Gastrocnemius medialis (tissue), 4 donors: ENCODE data around the gene DSTYK.

ENCODE experiments used
- POLR2A ChIP-seq, 2 donors: fragments of 450-650 bp; IDR thresholded peaks; one replicate each; pipeline ENCODE4 v1.6.1; 2017; ENCODE audit warnings: antibody characterized with exemption in 2 of 2, mild to moderate bottlenecking in 2 of 2, moderate library complexity in 2 of 2
- TF ChIP-seq, protein P1 (sequence below), 5 experiments: fragments of 450-650 bp in 3 of 5; fragments of 200-600 bp in 2 of 5; sonication (generic) in 2 of 5; IDR thresholded peaks in 4 of 5; conservative IDR thresholded peaks in 1 of 5; 1 replicate in 4 of 5; 2 replicates in 1 of 5; pipeline ENCODE4 v1.5.1; 2016 to 2019; ENCODE audit warnings: antibody characterized with exemption in 5 of 5, mild to moderate bottlenecking in 3 of 5, moderate library complexity in 3 of 5

DNA sequence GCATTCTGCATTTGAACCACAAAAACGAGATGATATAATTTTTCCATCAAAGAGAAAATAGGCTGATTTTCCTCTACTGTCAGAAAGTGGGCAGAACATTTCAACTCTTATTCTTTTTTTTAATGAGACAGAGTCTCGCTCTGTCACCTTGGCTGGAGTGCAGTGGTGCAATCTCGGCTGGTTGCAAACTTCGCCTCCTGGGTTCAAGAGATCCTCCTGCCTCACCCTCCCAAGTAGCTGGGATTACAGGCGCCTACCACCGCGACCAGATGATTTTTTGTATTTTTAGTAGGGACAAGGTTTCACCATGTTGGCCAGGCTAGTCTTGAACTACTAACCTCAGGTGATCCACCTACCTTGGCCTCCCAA is 11.6 kb downstream of the DSTYK start:
- TF ChIP-seq, protein P1, sequence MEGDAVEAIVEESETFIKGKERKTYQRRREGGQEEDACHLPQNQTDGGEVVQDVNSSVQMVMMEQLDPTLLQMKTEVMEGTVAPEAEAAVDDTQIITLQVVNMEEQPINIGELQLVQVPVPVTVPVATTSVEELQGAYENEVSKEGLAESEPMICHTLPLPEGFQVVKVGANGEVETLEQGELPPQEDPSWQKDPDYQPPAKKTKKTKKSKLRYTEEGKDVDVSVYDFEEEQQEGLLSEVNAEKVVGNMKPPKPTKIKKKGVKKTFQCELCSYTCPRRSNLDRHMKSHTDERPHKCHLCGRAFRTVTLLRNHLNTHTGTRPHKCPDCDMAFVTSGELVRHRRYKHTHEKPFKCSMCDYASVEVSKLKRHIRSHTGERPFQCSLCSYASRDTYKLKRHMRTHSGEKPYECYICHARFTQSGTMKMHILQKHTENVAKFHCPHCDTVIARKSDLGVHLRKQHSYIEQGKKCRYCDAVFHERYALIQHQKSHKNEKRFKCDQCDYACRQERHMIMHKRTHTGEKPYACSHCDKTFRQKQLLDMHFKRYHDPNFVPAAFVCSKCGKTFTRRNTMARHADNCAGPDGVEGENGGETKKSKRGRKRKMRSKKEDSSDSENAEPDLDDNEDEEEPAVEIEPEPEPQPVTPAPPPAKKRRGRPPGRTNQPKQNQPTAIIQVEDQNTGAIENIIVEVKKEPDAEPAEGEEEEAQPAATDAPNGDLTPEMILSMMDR (IDR thresholded peaks at IDR 0.05 in 4 of 5, conservative IDR thresholded peaks at IDR 0.05 in 1 of 5) = no peak
- TF ChIP-seq POLR2A (IDR thresholded peaks at IDR 0.05) = no peak
